Measurements from ENCODE around the gene SPACA4.

- no peak for TF ChIP-seq CTCF (IDR thresholded peaks at IDR 0.05 in 8 of 11, conservative IDR thresholded peaks at IDR 0.05 in 3 of 11)
- no peak for TF ChIP-seq POLR2A (IDR thresholded peaks at IDR 0.05)
Measured at GRCh38 chr19:48603001-48603400, 3.5 kb upstream of the SPACA4 start.

Measured in spleen (tissue), 7 donors.